HG03280 (cell line): ENCODE data around the gene OTUD4.
"Not testable (repeated sequence)": the region's sequence is repeated elsewhere in the genome, so short reads cannot be mapped to it uniquely, and the experiment has no call there.

ENCODE experiments used
- ATAC-seq: cut with Tn5 transposase; IDR thresholded peaks from one replicate; pipeline ENCODE4 v1.9.1; 2021; ENCODE audit warnings: mild to moderate bottlenecking, moderate library complexity; ENCODE audit not compliant: unreplicated experiment

Gene OTUD4

DNA sequence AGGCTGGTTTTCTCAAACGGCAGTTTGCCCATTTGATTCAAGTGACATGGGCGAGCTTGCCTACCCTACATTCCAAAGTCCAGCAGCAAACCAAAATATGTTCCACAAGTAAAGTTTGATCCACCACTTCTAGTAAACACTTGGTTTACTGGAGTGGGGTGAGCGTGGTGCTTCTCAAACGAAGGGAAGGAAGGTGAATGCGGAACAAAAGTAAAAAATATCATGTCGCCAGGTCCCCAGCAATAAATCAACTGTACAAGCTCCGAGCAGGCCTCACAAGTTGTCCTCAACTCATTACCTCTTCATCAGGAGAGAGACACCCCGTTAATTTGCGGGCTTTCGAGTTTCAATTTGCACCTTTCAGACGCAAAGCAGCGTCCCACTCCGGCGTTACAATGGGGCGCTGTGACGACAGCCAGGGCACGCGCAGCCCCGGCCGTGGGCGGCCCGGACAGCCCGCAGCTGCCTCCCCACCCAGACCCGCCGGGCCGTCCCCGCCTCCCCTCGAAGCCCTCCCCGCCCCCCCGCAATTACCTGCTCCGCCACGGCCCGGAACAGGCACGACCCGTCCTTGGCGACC, 1.0 kb downstream of the OTUD4 start:
- ATAC-seq = peak; percentile 46

DNA sequence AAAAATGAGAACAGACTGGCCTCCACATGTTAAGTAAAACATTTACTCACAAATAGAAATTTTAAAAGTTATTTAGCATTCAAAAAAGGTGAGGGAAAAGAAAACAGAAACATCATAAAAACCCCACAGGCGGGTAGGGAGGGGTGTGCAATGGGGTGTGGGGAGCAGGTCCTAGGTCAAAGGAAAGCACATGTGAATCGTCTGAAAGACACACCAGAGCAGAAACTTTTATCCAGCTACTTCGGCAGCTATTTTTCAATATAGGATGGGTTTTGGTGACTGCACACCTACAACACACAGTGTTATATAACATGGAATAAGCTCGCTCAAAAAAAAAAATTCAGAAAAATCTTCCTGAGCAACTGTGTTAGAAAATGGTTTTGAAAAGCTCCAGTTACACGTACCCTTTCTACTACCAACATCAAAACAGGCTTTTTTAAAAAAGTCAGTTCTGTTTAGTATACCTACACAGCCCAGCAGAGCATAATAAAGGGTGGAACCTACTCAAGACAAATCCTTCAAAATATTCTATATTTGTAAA, 1.6 kb downstream of the OTUD4 start:
- ATAC-seq = no peak

DNA sequence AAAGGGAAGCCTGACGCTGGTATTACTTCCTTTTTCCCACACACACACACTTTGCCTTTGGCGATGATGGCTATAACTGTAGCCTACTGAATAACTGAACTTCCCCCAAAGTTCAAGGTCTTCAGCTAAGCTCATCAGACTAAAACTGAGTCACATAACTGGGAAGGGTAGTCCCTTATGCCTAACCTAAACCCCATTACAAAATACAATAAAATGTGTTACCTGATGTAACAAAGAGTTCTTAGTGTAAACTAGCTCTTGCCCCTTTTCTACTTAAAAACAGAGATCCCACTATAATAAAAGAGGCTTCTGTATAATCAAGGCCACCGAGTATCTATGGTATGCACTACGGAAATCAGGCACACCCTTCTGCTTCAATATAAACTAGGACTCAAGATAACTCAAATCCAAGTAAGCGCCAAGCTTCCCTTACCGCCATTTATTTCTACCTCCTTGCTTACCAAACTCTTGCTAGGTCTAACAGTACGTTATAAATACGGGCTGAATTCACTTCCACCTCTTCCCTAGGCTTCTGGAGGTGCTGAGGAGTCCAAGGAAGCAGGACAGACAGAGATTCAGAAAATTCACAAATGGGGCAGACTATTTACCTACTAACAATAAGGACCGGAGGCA, 2.4 kb downstream of the OTUD4 start:
- no peak for ATAC-seq

DNA sequence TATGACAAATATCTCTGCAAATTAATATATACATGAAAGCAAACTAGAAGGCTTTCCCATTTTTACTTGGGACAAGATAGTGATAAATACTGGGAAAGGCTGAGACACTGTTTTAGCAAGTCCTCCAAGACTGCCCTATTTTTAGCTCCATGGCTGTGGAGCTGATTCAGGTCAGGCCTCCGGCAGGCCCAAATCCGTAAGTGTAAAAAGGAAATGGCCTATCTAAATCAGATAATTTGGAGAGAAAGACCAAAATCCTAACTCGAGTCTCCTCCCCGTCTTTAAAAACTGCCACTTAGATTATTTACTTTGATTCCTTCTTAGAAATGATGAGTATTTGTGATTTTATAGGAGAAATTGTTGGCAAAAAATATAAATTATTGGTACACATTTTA, 2.9 kb downstream of the OTUD4 start:
- ATAC-seq = no peak

DNA sequence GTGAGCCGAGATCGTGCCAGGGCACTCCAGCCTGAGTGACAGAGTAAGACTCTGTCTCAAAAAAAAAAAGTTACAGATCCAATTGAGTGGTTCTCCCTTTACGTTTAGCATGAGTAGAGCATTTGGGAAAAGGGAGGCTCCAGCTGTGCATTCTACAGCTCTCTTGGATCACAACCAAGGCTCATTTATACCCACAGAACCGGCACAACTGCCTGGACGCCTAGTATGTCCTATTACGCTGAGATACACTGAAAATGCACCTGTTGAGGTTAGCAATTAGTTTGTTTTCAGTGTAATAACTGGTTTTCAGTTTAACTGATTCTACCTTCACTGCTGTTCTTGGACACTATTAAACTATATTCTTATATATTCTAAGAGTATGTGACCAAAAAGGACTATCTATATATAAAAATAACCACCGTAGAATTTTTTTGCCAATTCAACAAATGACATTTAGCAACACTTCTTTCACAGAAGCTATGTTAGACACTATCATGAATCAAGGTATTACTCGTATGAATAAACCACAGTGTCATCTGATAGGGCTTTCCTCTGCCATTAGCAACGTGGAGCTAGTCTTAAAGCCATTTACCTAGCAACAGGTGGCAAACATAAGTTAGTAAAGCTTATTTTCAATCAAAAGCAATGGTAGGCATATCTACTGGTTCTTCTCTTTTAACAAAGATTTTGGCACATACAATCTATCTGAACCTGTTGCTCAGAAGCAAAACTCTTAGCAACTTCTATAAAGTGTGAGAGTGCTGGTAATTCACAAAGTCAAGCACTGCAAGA, 3.6 kb downstream of the OTUD4 start:
- no peak for ATAC-seq

DNA sequence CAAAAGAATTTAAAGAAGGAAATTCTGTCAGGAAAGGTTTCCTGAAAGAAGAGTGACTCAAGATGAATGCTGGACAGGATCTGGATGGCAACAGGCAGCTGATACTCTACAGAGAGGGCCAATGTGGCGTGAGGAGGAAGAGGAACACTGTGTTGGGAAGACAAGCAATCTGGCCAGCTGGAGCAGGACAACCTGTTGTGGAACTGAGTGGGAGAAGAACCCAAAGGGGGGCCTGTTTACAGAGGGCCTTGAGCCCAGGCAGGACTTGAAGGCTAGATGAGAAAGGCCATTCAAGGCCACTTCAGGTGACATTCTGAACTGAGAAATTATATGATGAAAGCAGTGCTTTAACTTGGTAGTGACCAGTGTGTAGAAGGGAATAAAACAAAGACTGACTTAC, 8.5 kb downstream of the OTUD4 start:
- no peak for ATAC-seq

DNA sequence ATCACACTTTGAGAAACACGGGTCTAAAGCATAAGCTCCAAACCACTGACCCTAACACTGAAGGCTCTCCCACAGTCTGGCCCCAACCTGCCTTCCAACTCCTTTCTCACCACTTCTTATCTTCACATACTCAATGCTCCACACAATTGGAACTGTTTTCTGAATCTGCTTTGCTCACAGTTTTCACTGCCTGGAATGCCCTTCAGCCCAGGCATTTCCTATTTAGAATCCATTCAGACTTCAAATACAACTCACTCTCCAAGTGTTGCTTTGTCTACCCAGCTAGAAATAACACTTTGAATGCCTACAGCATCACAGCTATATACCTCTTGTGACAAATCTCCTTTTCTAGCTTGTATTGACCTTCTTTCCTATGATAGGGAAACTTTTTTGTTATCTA, 10.2 kb downstream of the OTUD4 start:
- ATAC-seq = no peak

DNA sequence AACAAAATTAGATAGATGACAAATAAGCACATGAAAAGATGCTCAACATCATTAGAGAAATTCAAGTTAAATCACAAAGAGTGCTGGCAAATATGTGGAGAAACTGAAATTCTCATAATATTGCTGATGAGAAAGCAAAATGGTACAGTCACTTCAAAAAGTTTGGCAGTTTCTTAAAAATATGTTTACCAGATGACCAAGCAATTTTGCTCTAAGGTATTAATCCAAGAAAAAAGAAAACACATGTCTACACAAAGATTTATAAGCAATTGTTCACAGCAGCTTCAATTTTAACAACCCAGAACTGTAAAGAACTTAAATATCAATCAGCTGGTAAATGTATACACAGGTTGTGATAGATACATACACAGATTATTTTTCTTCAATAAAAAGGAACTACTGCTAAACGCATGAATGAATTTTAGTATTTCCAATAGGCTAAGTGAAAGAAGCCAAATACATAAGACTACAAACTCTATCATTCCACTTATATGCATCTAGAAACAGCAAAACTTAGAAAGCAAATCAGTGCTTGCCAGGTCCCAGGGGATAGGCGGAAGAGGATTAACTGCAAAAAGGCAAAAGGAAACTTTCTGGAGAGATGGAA, 11.7 kb downstream of the OTUD4 start:
- ATAC-seq = no peak

DNA sequence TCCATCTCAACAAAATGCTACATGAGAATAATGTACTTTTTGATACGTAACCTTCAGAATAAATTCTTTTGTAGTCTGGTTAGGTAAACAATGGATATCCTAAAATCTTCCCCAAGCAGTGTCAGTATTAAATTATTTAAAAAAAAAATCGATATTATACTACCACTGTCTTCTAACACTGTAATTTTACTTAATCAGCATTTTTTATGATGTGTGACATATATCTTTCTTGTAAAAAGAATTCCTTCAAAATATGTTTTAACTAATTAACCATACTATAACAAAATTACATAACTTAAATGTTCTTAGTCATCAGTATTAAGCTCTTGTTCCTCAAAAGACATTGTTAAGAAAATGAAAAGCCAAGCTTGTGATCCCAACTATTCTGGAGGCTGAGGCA, 12.5 kb downstream of the OTUD4 start:
- no peak for ATAC-seq

DNA sequence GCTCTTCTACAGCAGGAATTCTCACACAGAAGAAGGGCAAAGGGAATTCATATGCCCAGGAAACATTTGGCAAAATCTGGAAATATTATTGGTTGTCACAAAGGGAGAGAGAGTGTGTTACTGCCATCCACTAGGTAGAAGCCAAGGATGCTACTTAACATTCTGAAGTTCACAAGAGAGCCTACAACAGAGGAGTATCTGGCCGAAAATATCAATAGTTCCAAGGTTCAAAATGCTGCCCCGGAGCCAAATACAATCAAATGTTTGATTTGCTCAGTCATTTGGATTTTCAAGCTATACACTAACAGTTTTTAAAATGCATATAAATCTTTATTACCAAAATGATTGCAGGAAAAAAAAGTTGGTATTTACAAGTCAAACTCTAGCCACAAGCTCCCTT, 18.8 kb downstream of the OTUD4 start:
- ATAC-seq = no peak

DNA sequence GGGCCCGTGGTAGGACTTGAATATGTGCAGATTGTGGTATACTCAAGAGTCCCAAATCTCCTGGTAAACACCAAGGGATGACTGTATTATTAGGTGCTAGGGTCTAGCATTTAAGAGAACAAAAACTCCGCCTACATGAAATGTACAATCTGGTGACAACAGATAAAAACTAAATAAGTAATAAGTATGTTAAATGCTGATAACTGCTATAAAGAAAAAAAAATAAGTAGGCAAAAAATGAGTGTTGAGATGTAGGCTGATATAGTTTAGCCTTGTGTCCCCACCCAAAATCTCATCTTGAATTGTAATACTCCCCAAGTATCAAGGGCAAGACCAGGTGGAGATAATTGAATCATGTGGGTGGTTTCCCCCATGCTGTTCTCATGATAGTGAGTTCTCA, 23.4 kb downstream of the OTUD4 start:
- ATAC-seq = no peak

DNA sequence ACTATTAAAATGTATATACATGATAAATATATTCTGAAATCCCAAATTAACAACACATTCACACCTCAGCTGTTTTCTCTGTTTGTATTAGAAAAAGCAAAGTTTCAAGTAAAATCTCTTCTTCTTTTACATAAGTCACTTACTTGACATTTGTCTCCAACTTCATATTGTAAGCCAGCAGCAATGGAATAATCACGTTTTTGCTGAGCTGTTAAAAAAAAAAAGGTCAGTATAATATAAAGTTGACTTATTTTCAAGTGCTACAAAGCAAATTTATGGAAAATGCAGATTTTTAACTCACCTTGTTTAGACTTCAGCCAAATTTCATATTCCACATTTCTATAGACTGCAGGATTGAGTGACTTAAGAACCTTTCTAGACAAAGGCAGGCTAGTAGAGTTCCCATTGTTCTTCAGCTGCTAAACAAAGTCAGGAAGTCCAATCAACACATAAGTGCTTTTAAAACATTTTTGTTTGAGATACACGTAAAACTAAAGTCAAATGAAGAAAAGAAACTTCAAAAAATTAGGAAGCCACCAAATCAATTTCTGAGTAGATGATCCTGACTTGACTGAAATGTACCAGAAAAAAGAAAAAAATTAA, 25.0 kb downstream of the OTUD4 start:
- ATAC-seq = no peak

DNA sequence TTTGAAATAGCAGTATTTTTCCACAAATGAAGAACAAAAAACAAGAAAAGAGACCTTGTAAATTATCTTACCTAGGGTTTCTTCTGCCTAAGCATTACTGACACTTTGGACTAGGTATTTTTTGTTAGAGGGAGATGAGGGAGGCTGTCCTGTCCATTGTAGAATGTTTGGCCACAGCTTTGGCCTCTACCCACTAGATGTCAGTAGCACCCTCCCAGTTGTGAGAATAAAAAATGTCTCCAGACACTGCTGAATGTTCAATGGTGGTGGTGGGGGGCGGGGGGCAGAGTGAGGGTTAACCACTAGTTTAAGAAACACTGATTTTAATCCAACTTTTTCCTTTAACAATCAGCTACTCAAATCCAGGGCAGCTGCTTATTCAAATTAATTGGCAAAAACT, 25.8 kb downstream of the OTUD4 start:
- peak; percentile 86 for ATAC-seq

DNA sequence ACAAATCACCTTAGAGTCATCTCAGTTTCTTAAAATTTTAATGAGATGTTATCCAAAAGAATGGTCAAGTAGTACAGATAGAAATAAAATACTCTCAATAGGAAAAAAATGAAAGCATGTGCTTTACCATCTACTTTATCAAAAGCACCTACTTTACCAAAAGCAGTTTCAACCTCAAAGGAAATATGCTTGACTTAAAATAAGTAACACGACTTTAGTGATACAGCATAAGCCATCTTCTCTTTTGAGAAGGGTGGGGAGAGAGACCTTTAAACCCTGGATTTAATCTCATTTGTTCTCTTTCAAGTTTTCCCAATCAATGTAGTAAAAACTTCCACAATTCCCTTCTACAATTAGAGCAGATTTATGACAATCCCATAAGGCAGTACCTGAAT, 26.5 kb downstream of the OTUD4 start:
- no peak for ATAC-seq

DNA sequence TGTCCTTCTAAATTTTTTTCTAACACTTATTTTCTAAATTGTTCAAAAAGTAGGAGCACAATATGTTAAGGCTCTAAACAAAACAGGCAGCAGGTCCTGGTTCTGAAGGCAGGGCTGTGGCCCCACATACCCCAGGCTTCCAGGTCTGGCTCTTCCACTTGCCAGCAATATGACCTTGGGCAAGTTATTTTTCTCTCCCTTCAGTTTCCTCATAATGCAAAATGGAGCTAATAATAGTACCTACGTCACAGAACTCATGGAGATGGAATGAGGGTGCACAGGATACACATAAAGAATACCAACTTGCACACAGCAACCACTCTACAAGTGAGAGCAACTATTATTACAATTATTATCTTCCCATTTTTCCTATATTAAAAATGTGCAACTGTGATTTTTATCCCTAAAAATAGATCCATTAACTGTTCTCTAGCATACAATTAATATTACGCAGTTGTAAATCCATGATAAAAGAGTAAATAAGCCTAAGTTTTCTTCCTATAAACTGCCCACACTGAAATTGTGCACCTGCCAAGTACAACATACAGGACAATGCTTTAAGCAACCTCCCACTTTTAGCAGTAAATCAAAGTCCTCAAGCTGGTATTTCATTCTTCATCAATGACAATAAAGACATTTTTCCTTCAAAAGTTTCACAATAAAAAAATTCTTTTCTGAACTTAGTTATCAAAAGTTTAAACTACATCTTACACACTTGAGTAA, 27.0 kb downstream of the OTUD4 start:
- ATAC-seq = no peak

DNA sequence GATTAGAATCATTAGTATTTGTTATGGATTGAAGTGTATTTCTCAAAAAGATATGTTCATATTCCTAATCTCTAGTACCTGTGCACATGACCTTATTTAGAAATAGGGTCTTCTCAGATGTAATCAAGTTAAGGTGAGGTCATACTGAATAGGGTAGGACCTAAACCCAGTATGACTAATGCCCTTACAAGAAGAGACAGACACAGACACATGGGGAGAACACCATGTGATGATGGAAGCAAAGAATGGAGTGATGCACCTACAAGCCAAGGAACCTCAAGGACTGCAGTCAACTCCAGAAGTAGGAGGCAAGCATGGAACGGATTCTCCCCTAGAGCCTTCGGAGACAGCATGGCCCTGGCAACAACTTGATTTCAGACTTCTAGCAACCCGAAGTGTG, 31.4 kb downstream of the OTUD4 start:
- ATAC-seq = no peak

DNA sequence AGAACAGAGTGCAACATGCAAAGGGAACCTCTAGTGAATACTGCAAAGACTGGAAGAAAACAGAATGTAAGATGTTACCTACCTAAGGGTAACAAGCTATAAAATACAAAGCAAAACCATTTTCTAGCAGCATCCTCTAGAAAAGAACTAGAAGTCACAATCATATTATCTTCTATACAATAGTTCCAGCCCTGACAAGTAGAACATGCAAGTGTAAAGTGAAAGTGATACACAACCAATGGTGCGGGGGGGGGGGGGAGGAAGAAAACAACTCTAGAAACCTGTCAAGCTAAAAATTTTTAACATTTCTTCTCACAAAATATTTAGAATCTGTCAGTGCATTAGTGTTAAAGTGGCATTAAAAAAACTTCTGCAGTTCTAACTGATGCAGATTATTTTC, 44.2 kb downstream of the OTUD4 start:
- not testable (repeated sequence) for ATAC-seq

DNA sequence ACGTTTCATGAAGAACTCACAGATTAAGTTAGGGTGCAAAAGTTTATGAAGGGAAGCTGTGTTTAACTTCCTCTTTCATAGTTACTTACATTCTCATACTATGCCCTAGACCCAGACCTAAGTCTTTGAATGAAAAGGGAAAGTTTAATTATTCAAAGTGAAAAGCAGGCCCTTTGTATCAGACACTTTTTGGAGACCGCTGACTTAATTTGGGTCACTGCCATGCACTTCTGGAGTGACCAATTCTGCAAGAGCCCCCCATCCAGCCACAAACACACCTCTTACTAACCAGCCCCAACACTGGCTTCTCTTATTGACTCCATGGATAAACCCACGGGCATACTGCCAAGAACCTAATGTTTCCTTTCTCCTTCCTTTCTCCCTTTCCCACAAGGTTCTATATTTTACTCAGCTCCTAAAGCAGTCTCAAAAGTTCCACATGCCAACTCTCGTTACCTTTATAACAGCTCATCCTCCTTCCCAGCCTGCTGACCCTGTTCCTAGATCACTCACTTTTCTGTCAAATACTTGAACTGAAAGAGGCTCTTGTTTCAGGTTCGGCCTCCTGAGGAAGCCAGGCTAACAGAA, 47.8 kb downstream of the OTUD4 start:
- ATAC-seq = peak; percentile 69

DNA sequence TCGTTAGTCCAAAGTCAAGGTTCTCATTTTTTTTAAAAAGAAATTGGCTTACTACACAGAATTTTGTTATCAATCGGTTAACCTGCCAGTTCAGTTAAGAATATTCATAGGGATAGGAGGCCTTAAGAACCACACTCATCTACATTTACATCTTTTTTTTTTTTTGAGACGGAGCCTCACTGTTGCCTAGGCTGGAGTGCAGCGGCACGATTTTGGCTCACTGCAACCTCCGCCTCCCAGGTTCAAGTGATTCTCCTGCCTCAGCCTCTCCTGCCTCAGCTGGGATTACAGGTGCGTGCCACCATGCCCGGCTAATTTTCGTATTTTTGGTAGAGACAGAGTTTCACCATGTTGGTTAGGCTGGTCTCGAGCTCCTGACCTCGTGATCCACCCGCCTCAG, 48.5 kb downstream of the OTUD4 start:
- ATAC-seq = no peak

DNA sequence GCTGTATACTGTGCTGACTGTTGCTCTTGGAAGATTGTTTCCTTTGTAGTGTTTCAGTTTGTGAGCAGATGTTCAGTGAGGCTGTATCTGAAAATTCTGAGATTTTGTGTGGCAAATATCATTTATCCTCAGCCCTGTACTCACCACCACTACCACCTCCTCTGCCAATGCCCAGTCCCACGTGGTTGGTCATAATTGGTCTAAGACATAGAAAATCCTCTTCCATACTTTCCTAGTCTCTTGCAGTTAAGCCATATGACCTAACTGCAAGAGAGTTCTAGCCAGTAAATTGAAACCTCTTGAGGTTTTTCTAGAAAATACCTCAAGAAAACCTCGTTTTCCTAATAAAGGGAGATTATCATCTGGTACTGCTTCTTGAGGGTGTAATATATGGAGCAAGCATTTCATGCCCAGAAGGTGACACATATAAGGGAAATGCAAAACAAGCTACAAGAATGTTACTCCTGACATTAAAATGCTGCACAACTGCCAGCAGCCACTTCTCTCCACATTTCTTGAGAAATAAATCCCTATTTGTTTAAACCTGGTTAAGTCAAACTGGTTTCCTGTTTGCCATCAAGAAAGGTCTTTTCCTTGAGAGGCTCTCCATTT, 49.5 kb downstream of the OTUD4 start:
- ATAC-seq = no peak
